Measurements from ENCODE around the gene CHRNB2. TPM values are rescaled to one million over a fixed set of nuclear protein-coding genes. Genes with fewer than 3 reads are reported as not detected.

The CHRNB2 gene
- total RNA-seq, 1 donor = under 0.01 TPM

GRCh38 chr1:154557939-154558719 lies 9.4 kb upstream of the CHRNB2 start, which contains the start of gene UBE2Q1:
Gene UBE2Q1, minus strand, starts transcription at chr1:154558662. Its CDS starts 109 bp downstream, at chr1:154558553.
- H3K9me3 ChIP-seq (ENCODE audit: low read depth, low read length) = no peaks in the 10 kb centered on the region

GRCh38 chr1:154558720-154559465 lies 8.7 kb upstream of the CHRNB2 start:
- Histone ChIP-seq H3K27me3 (ENCODE audit: insufficient read depth, low read length) (no peaks in the 10 kb centered on the region), H3K4me1 (ENCODE audit: insufficient read depth, low read length) (peaks cover 26% of the 10 kb centered on the region), H2AFZ (ENCODE audit: low read length) (peak overlapping the region; percentile 87), H4K20me1 (ENCODE audit: insufficient read depth, low read length) (peaks cover 28% of the 10 kb centered on the region), H3K9me3 (ENCODE audit: low read depth, low read length) (no peaks in the 10 kb centered on the region), H3K79me2 (ENCODE audit: insufficient read depth, low read length) (peaks cover 37% of the 10 kb centered on the region), H3K36me3 (ENCODE audit: insufficient read depth, low read length) (peaks cover 20% of the 10 kb centered on the region), H3K27ac (ENCODE audit: low read depth, low read length) (peak overlapping the region; percentile 81), H3K4me3 (ENCODE audit: insufficient read depth, low read length) (peak overlapping the region; percentile 84), H3K4me2 (ENCODE audit: insufficient read depth, low read length) (peak overlapping the region; percentile 89)
- DNase-seq (ENCODE audit: insufficient read length, low spot score, missing footprints) = peak; percentile 99
- no peak for TF ChIP-seq CTCF (IDR thresholded peaks at IDR 0.05; ENCODE audit: extremely low read depth, low read depth, low read length)

More at GRCh38 chr1:154557939-154558719, 9.4 kb upstream of the CHRNB2 start, which contains the start of gene UBE2Q1:
- H4K20me1 ChIP-seq (ENCODE audit: insufficient read depth, low read length) = peaks cover 28% of the 10 kb centered on the region
- peaks cover 26% of the 10 kb centered on the region for H3K4me1 ChIP-seq (ENCODE audit: insufficient read depth, low read length)
- DNase-seq (ENCODE audit: insufficient read length, low spot score, missing footprints) = peak; percentile 85
- H3K79me2 ChIP-seq (ENCODE audit: insufficient read depth, low read length) = peaks cover 37% of the 10 kb centered on the region
- H3K4me3 ChIP-seq (ENCODE audit: insufficient read depth, low read length) = peak within 1 kb of the TSS; percentile 84
- no peaks in the 10 kb centered on the region for H3K27me3 ChIP-seq (ENCODE audit: insufficient read depth, low read length)
- peak within 1 kb of the TSS; percentile 99 for H3K4me2 ChIP-seq (ENCODE audit: insufficient read depth, low read length)
- H2AFZ ChIP-seq (ENCODE audit: low read length) = peak within 1 kb of the TSS; percentile 87
- peaks cover 28% of the 10 kb centered on the region for H3K36me3 ChIP-seq (ENCODE audit: insufficient read depth, low read length)
- TF ChIP-seq CTCF (IDR thresholded peaks at IDR 0.05; ENCODE audit: extremely low read depth, low read depth, low read length) = no peak
- H3K27ac ChIP-seq (ENCODE audit: low read depth, low read length) = peak within 1 kb of the TSS; percentile 81

GRCh38 chr1:154559466-154560044 lies 8.0 kb upstream of the CHRNB2 start:
- peak; percentile 99 for TF ChIP-seq CTCF (IDR thresholded peaks at IDR 0.05; ENCODE audit: extremely low read depth, low read depth, low read length)
- Histone ChIP-seq H3K4me2 (ENCODE audit: insufficient read depth, low read length) (peak overlapping the region; percentile 89), H3K79me2 (ENCODE audit: insufficient read depth, low read length) (peaks cover 34% of the 10 kb centered on the region), H4K20me1 (ENCODE audit: insufficient read depth, low read length) (peaks cover 27% of the 10 kb centered on the region), H3K9me3 (ENCODE audit: low read depth, low read length) (no peaks in the 10 kb centered on the region), H3K4me3 (ENCODE audit: insufficient read depth, low read length) (peak overlapping the region; percentile 84), H3K4me1 (ENCODE audit: insufficient read depth, low read length) (peaks cover 26% of the 10 kb centered on the region), H2AFZ (ENCODE audit: low read length) (peak overlapping the region; percentile 87), H3K27me3 (ENCODE audit: insufficient read depth, low read length) (no peaks in the 10 kb centered on the region), H3K27ac (ENCODE audit: low read depth, low read length) (peak overlapping the region; percentile 81), H3K36me3 (ENCODE audit: insufficient read depth, low read length) (peaks cover 13% of the 10 kb centered on the region)
- peak; percentile 96 for DNase-seq (ENCODE audit: insufficient read length, low spot score, missing footprints)

All from osteoblast (primary cell).